Keratinocyte (primary cell): ENCODE results near the gene NT5DC4.

Experiments used
- CTCF ChIP-seq, 3 experiments: IDR thresholded peaks in 1 of 3; conservative IDR thresholded peaks in 1 of 3; optimal IDR thresholded peaks in 1 of 3; 2 replicates in 2 of 3; 3 replicates in 1 of 3; pipeline versions ENCODE3 to v1.5.1; 2011; ENCODE audit warnings: low read length in 3 of 3, mild to moderate bottlenecking in 3 of 3, moderate library complexity in 2 of 3, control low read depth in 1 of 3, inconsistent platforms in 1 of 3; ENCODE audit not compliant: insufficient read depth in 2 of 3; ENCODE audit errors: extremely low read depth in 1 of 3
- EZH2 ChIP-seq: IDR thresholded peaks from one replicate; pipeline ENCODE4 v1.6.1; 2012; ENCODE audit warnings: inconsistent platforms, mild to moderate bottlenecking, low read length, moderate library complexity

- TF ChIP-seq CTCF (optimal IDR thresholded peaks at IDR 0.05 in 1 of 3, IDR thresholded peaks at IDR 0.05 in 1 of 3, conservative IDR thresholded peaks at IDR 0.05 in 1 of 3; ENCODE audit: extremely low read depth in 1 of 3, insufficient read depth in 2 of 3, low read length in 3 of 3) (no peak), EZH2 (no peak)
These were observed 52.7 kb downstream of the NT5DC4 start for GRCh38 chr2:112773556-112773955.
